ENCODE results near the gene KLHL29.

The KLHL29 gene

GRCh38 chr2:23718931-23719700 lies 334.1 kb downstream of the KLHL29 start:
- Histone ChIP-seq H3K36me3 (ENCODE audit: control insufficient read depth, low read length) (no peaks in the 10 kb centered on the region), H3K79me2 (ENCODE audit: control insufficient read depth, low read length) (no peaks in the 10 kb centered on the region), H3K4me1 (ENCODE audit: control insufficient read depth, low read length) (no peaks in the 10 kb centered on the region), H3K4me2 (ENCODE audit: low read length) (no peak overlapping the region), H3K4me3 (ENCODE audit: low read length) (no peak overlapping the region), H3K27ac (ENCODE audit: low read depth, low read length) (no peak overlapping the region), H3F3A (ENCODE audit: control insufficient read depth, insufficient read depth) (no peaks in the 10 kb centered on the region), H3K9me3 (ENCODE audit: control insufficient read depth, insufficient read depth, low read length) (peaks cover 5% of the 10 kb centered on the region; the same call in 1 of the 2 replicates), H3K27me3 (ENCODE audit: control insufficient read depth, low read length) (no peaks in the 10 kb centered on the region), H4K20me1 (ENCODE audit: control insufficient read depth, insufficient read depth, low read depth, low read length) (no peaks in the 10 kb centered on the region), H3K9me2 (replicated peaks; ENCODE audit: control insufficient read depth, low read length) (no peaks in the 10 kb centered on the region)
- TF ChIP-seq EZH2phosphoT487 (IDR thresholded peaks at IDR 0.05; ENCODE audit: borderline replicate concordance, low read length) (no peak), CTCF (IDR thresholded peaks at IDR 0.05; ENCODE audit: low read depth, low read length, poor library complexity, severe bottlenecking) (no peak)

- no peaks in the 10 kb centered on the region for H3K9me2 ChIP-seq (replicated peaks; ENCODE audit: control insufficient read depth, low read length)
- no peaks in the 10 kb centered on the region for H3K27me3 ChIP-seq (ENCODE audit: control insufficient read depth, low read length)
- no peaks in the 10 kb centered on the region for H3F3A ChIP-seq (ENCODE audit: control insufficient read depth, insufficient read depth)
- H3K4me3 ChIP-seq (ENCODE audit: low read length): no peak overlapping the region
- H3K27ac ChIP-seq (ENCODE audit: low read depth, low read length): no peak overlapping the region
- TF ChIP-seq CTCF (IDR thresholded peaks at IDR 0.05; ENCODE audit: low read depth, low read length, poor library complexity, severe bottlenecking) (no peak), EZH2phosphoT487 (IDR thresholded peaks at IDR 0.05; ENCODE audit: borderline replicate concordance, low read length) (no peak)
- H3K4me2 ChIP-seq (ENCODE audit: low read length): no peak overlapping the region
- H3K9me3 ChIP-seq (ENCODE audit: control insufficient read depth, insufficient read depth, low read length): peaks cover 5% of the 10 kb centered on the region; the same call in 1 of the 2 replicates
- no peaks in the 10 kb centered on the region for H4K20me1 ChIP-seq (ENCODE audit: control insufficient read depth, insufficient read depth, low read depth, low read length)
- no peaks in the 10 kb centered on the region for H3K79me2 ChIP-seq (ENCODE audit: control insufficient read depth, low read length)
- H3K4me1 ChIP-seq (ENCODE audit: control insufficient read depth, low read length): no peaks in the 10 kb centered on the region
- H3K36me3 ChIP-seq (ENCODE audit: control insufficient read depth, low read length): no peaks in the 10 kb centered on the region
Observed at GRCh38 chr2:23719716-23720115, 334.7 kb downstream of the KLHL29 start.

GRCh38 chr2:23720705-23721453 lies 335.9 kb downstream of the KLHL29 start:
- H3K4me1 ChIP-seq (ENCODE audit: control insufficient read depth, low read length): no peaks in the 10 kb centered on the region
- H3K4me2 ChIP-seq (ENCODE audit: low read length): no peak overlapping the region
- no peaks in the 10 kb centered on the region for H3K27me3 ChIP-seq (ENCODE audit: control insufficient read depth, low read length)
- peaks cover 5% of the 10 kb centered on the region; the same call in 1 of the 2 replicates for H3K9me3 ChIP-seq (ENCODE audit: control insufficient read depth, insufficient read depth, low read length)
- TF ChIP-seq EZH2phosphoT487 (IDR thresholded peaks at IDR 0.05; ENCODE audit: borderline replicate concordance, low read length) (no peak), CTCF (IDR thresholded peaks at IDR 0.05; ENCODE audit: low read depth, low read length, poor library complexity, severe bottlenecking) (no peak)
- H3K36me3 ChIP-seq (ENCODE audit: control insufficient read depth, low read length): no peaks in the 10 kb centered on the region
- no peak overlapping the region for H3K27ac ChIP-seq (ENCODE audit: low read depth, low read length)
- no peaks in the 10 kb centered on the region for H3F3A ChIP-seq (ENCODE audit: control insufficient read depth, insufficient read depth)
- H4K20me1 ChIP-seq (ENCODE audit: control insufficient read depth, insufficient read depth, low read depth, low read length): no peaks in the 10 kb centered on the region
- H3K79me2 ChIP-seq (ENCODE audit: control insufficient read depth, low read length): no peaks in the 10 kb centered on the region
- no peak overlapping the region for H3K4me3 ChIP-seq (ENCODE audit: low read length)
- H3K9me2 ChIP-seq (replicated peaks; ENCODE audit: control insufficient read depth, low read length): no peaks in the 10 kb centered on the region
